Liver (tissue), 9 donors: ENCODE measurements around the gene MYOM3. TPM values are rescaled to one million over a fixed set of nuclear protein-coding genes. Genes with fewer than 3 reads are reported as not detected.

Experiments used
- DNase-seq: peaks from one replicate; pipeline ENCODE4 v3.0.0-alpha.2; 2017; ENCODE audit warnings: low spot score
- H3K27ac ChIP-seq, 2 donors: one replicate each; pipeline ENCODE4 v1.7.0; 2013; ENCODE audit warnings: inconsistent platforms in 2 of 2, low read length in 2 of 2, control low read depth in 1 of 2, low read depth in 1 of 2, mild to moderate bottlenecking in 1 of 2
- H3K27me3 ChIP-seq, 4 donors: one replicate each; pipeline versions ENCODE4 v1.6.1 to v1.7.0; 2013; ENCODE audit warnings: low read length in 3 of 4, inconsistent platforms in 1 of 4, mild to moderate bottlenecking in 1 of 4, moderate library complexity in 1 of 4; ENCODE audit not compliant: control insufficient read depth in 4 of 4, insufficient read depth in 4 of 4
- H3K36me3 ChIP-seq, 4 donors: one replicate each; pipeline versions ENCODE4 v1.6.1 to v1.7.0; 2013; ENCODE audit warnings: low read length in 3 of 4, mild to moderate bottlenecking in 3 of 4, low read depth in 1 of 4, moderate library complexity in 1 of 4; ENCODE audit not compliant: control insufficient read depth in 4 of 4, insufficient read depth in 3 of 4
- H3K4me1 ChIP-seq, 4 donors: one replicate each; pipeline versions ENCODE4 v1.6.1 to v1.7.0; 2013; ENCODE audit warnings: low read length in 3 of 4, mild to moderate bottlenecking in 3 of 4, moderate library complexity in 1 of 4; ENCODE audit not compliant: control insufficient read depth in 4 of 4, insufficient read depth in 4 of 4
- H3K4me3 ChIP-seq, 3 donors: one replicate each; pipeline versions ENCODE4 v1.6.1 to v1.7.0; 2013; ENCODE audit warnings: low read length in 3 of 3, control low read depth in 1 of 3, low read depth in 1 of 3, mild to moderate bottlenecking in 1 of 3
- H3K9ac ChIP-seq, 2 donors: one replicate each; pipeline ENCODE4 v1.7.0; 2013; ENCODE audit warnings: low read length in 2 of 2, mild to moderate bottlenecking in 2 of 2, moderate library complexity in 2 of 2, control low read depth in 1 of 2, low read depth in 1 of 2
- H3K9me3 ChIP-seq, 4 donors: one replicate each; pipeline versions ENCODE4 v1.6.1 to v1.7.0; 2013; ENCODE audit warnings: low read length in 3 of 4; ENCODE audit not compliant: control insufficient read depth in 4 of 4
- ATF3 ChIP-seq: IDR thresholded peaks from 2 replicates; pipeline ENCODE4 v1.6.1; 2016; ENCODE audit warnings: antibody characterized with exemption
- CTCF ChIP-seq: fragments of 150-350 bp; IDR thresholded peaks from 2 replicates; pipeline ENCODE4 v1.5.1; 2017; ENCODE audit warnings: improper control_type of control experiment, low read depth, low read length; ENCODE audit not compliant: missing input control
- EGR1 ChIP-seq, 2 donors: IDR thresholded peaks; 2 replicates each; pipeline ENCODE4 v1.6.1; 2016 to 2018; ENCODE audit warnings: antibody characterized with exemption in 2 of 2, low read depth in 2 of 2
- FOXA1 ChIP-seq: IDR thresholded peaks from 2 replicates; pipeline ENCODE4 v1.6.1; 2016; ENCODE audit warnings: antibody characterized with exemption
- FOXA2 ChIP-seq: IDR thresholded peaks from 2 replicates; pipeline ENCODE4 v1.6.1; 2016; ENCODE audit warnings: antibody characterized with exemption
- GABPA ChIP-seq, 2 donors: IDR thresholded peaks in 1 of 2; conservative IDR thresholded peaks in 1 of 2; 2 replicates each; pipeline ENCODE4 v1.6.1; 2016; ENCODE audit warnings: antibody characterized with exemption in 2 of 2, mild to moderate bottlenecking in 1 of 2, moderate library complexity in 1 of 2
- HNF4A ChIP-seq, 2 donors: conservative IDR thresholded peaks; 2 replicates each; pipeline ENCODE4 v1.6.1; 2016; ENCODE audit warnings: antibody characterized with exemption in 2 of 2, mild to moderate bottlenecking in 2 of 2
- HNF4G ChIP-seq: IDR thresholded peaks from 2 replicates; pipeline ENCODE4 v1.6.1; 2016; ENCODE audit warnings: antibody characterized with exemption
- JUND ChIP-seq, 2 donors: IDR thresholded peaks; 2 replicates each; pipeline ENCODE4 v1.6.1; 2016; ENCODE audit warnings: antibody characterized with exemption in 2 of 2
- MAX ChIP-seq: IDR thresholded peaks from 2 replicates; pipeline ENCODE4 v1.6.1; 2016; ENCODE audit warnings: antibody characterized with exemption
- NR2F2 ChIP-seq: IDR thresholded peaks from 2 replicates; pipeline ENCODE4 v1.6.1; 2016; ENCODE audit warnings: antibody characterized with exemption
- RAD21 ChIP-seq, 2 donors: IDR thresholded peaks; 2 replicates each; pipeline ENCODE4 v1.6.1; 2016; ENCODE audit warnings: antibody characterized with exemption in 2 of 2, mild to moderate bottlenecking in 2 of 2
- RXRA ChIP-seq, 2 donors: IDR thresholded peaks; 2 replicates each; pipeline ENCODE4 v1.6.1; 2017 to 2018; ENCODE audit warnings: antibody characterized with exemption in 2 of 2, mild to moderate bottlenecking in 1 of 2
- SP1 ChIP-seq: IDR thresholded peaks from 2 replicates; pipeline ENCODE4 v1.6.1; 2018; ENCODE audit warnings: antibody characterized with exemption, mild to moderate bottlenecking
- TAF1 ChIP-seq: conservative IDR thresholded peaks from 2 replicates; pipeline ENCODE4 v1.6.1; 2016; ENCODE audit warnings: antibody characterized with exemption, mild to moderate bottlenecking
- YY1 ChIP-seq: IDR thresholded peaks from 2 replicates; pipeline ENCODE4 v1.6.1; 2016; ENCODE audit warnings: antibody characterized with exemption, mild to moderate bottlenecking
- ZBTB33 ChIP-seq: IDR thresholded peaks from 2 replicates; pipeline ENCODE4 v1.6.1; 2016; ENCODE audit warnings: antibody characterized with exemption
- WGBS: extraction: QIAGEN DNeasy Blood & Tissue Kit; methylation state at CpG from one replicate; pipeline ENCODE4 v1.1.7; 2013; 5-methylcytosine and 5-hydroxymethylcytosine counted together
- polyA plus RNA-seq, 2 donors: library from polyadenylated mRNA; stranded (reverse) in 1 of 2; unstranded in 1 of 2; fragments of 200-250 nt in 1 of 2; fragments of >200 nt in 1 of 2; fragmentation: Nextera tagmentation in 1 of 2; extraction: Ambion mirVana in 1 of 2; gene quantifications; one replicate each; pipeline versions ENCODE4 v1.2.1 to v1.2.3, GENCODE V29; 2013 to 2015
- total RNA-seq, 2 donors: library from RNA; depleted of rRNA; stranded (reverse); fragments of >200 nt; gene quantifications; one replicate each; pipeline ENCODE4 v1.2.3, GENCODE V29; 2014
- donor health status: healthy.
- donor health status: healthy.
- donor health status: healthy.
- donor health status: healthy.
- donor health status: healthy.

The MYOM3 gene
- total and polyA plus RNA-seq, 4 donors, result 0.01 to 0.17 (median 0.05) TPM; not detected in 1

GRCh38 chr1:24126018-24126671 lies 14.2 kb upstream of the MYOM3 start:
- DNase-seq, result no peak
- Histone ChIP-seq H3K27ac (peak overlapping the region in 1 of 2 donors; percentile 5), H3K4me3 (no peak overlapping the region), H3K9ac (no peak overlapping the region), H3K36me3 (peaks cover 0 to 3% (median 0%) of the 10 kb centered on the region in 4 donors), H3K9me3 (peaks cover 0 to 7% (median 0%) of the 10 kb centered on the region in 4 donors), H3K27me3 (no peaks in the 10 kb centered on the region), H3K4me1 (peaks cover 5 to 26% (median 17%) of the 10 kb centered on the region in 4 donors)
- TF ChIP-seq ATF3 (no peak), YY1 (peak; percentile 22), SP1 (peak; percentile 64), RXRA (IDR thresholded peaks at IDR 0.05) (peak; percentile 64 to 80), CTCF (no peak), ZBTB33 (no peak), JUND (IDR thresholded peaks at IDR 0.05) (peak in 1 of 2 donors; percentile 31), EGR1 (IDR thresholded peaks at IDR 0.05; ENCODE audit: low read depth in 2 of 2) (peak in 1 of 2 donors; percentile 21), HNF4A (conservative IDR thresholded peaks at IDR 0.05) (peak; percentile 72 to 77), MAX (peak; percentile 63)
- 39% methylated on average over 6 of the region's 6 CpGs for WGBS

GRCh38 chr1:24125456-24125855 lies 13.5 kb upstream of the MYOM3 start:
- Histone ChIP-seq H3K27ac (no peak overlapping the region), H3K4me1 (peaks cover 5 to 32% (median 22%) of the 10 kb centered on the region in 4 donors), H3K27me3 (no peaks in the 10 kb centered on the region), H3K9ac (no peak overlapping the region), H3K9me3 (peaks cover 0 to 7% (median 0%) of the 10 kb centered on the region in 4 donors), H3K36me3 (peaks cover 0 to 3% (median 0%) of the 10 kb centered on the region in 4 donors), H3K4me3 (no peak overlapping the region)
- 85% methylated on average over 4 of the region's 4 CpGs for WGBS
- DNase-seq, result no peak
- TF ChIP-seq NR2F2, result no peak
- TF ChIP-seq HNF4A (conservative IDR thresholded peaks at IDR 0.05), result no peak
- no peak for TF ChIP-seq HNF4G
- TF ChIP-seq ZBTB33, result no peak
- no peak for TF ChIP-seq ATF3
- TF ChIP-seq FOXA1, result no peak
- no peak for TF ChIP-seq TAF1
- no peak for TF ChIP-seq FOXA2
- TF ChIP-seq RAD21 (IDR thresholded peaks at IDR 0.05), result no peak
- TF ChIP-seq RXRA (IDR thresholded peaks at IDR 0.05), result no peak
- no peak for TF ChIP-seq YY1
- no peak for TF ChIP-seq CTCF
- TF ChIP-seq JUND (IDR thresholded peaks at IDR 0.05), result no peak
- no peak for TF ChIP-seq GABPA (IDR thresholded peaks at IDR 0.05 in 1 of 2, conservative IDR thresholded peaks at IDR 0.05 in 1 of 2)
- no peak for TF ChIP-seq MAX
- TF ChIP-seq SP1, result no peak
- TF ChIP-seq EGR1 (IDR thresholded peaks at IDR 0.05; ENCODE audit: low read depth in 2 of 2), result no peak
